ENCODE measurements around the gene KLC3. TPM values are rescaled to one million over a fixed set of nuclear protein-coding genes. Genes with fewer than 3 reads are reported as not detected.

The KLC3 gene
- total and polyA plus RNA-seq, 2 experiments from 2014 or later: not detected

DNA sequence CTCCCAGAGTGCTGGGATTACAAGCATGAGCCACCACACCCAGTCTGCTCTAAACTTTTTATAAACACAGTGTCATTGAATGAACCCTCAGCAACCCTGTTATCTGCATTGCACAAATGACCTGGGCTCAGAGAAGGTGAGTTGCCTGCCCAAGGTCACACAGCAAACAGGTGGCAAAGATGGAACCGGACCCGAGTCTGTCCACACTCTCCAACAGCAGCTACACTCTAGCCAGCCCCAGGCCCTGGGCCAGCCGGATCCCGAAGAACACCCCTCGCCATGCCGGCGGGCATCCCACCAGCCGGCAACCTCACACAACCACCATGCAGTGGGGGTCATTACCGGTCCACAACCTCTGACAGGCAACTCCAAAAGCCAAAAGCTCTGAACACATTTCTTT, 15.4 kb downstream of the KLC3 start:
- Histone ChIP-seq H3K9ac (no peak overlapping the region), H3K36me3 (ENCODE audit: low read depth) (peaks cover 16% of the 10 kb centered on the region; the same call in 1 of the 2 replicates), H2AFZ (no peak overlapping the region), H3K79me2 (ENCODE audit: insufficient read depth) (no peaks in the 10 kb centered on the region), H3F3A (ENCODE audit: insufficient read depth) (no peaks in the 10 kb centered on the region), H3K27ac (no peak overlapping the region), H3K4me3 (no peak overlapping the region), H3K9me3 (ENCODE audit: low read depth) (no peaks in the 10 kb centered on the region), H3K4me2 (ENCODE audit: unreplicated experiment) (no peak overlapping the region), H3K27me3 (replicated peaks; ENCODE audit: insufficient read depth) (no peaks in the 10 kb centered on the region), H3K4me1 (ENCODE audit: insufficient read depth) (no peaks in the 10 kb centered on the region), H4K20me1 (ENCODE audit: insufficient read depth) (no peaks in the 10 kb centered on the region), H3K9me2 (ENCODE audit: insufficient read depth) (no peaks in the 10 kb centered on the region)
- 98 to 99% methylated on average over 9 of the region's 9 CpGs for WGBS, 2 experiments (ENCODE audit: low coverage in 1 of 2, low lambda C conversion rate in 2 of 2, missing lambda C conversion rate in 2 of 2)
- TF ChIP-seq EZH2phosphoT487 (IDR thresholded peaks at IDR 0.05; ENCODE audit: insufficient read depth, low read depth): no peak
- DNase-seq: no peak
- in situ Hi-C loops (cut with MboI): no loop called here

DNA sequence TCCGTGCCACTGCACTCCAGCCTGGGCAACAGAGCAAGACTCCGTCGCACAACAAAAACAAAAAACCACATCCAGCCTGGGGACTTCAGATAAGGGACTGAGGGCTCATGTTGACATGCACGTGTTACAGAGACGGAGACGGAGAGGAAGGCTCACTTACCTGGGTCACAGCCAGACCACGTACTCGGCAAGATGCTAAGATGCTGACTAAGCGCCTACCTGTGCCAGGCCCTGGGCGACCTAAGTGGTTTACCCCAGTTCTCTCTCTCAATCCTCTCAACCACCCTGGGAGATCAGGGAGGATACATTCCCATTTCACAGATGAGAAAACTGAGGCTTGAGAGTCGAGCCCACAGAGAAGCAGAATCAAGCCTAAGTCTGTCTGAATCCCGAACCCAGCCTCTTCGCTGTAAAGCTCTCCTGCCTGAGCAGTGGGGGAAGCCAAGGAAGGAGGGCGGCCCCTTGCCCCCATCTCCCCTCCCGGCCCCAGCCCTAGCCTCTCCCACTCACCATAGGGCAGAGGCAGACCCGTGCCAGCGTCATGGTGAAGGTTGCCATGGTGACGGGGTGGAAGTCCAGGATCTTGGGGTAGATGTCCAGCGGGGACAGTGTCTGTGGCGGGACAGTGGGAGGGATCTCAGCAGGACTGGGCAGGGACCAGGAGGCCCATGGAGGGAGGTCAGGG, 16.4 kb downstream of the KLC3 start:
- 86 to 90% methylated on average over 14 to 20 of the region's 20 CpGs for WGBS, 2 experiments (ENCODE audit: low coverage in 1 of 2, low lambda C conversion rate in 2 of 2, missing lambda C conversion rate in 2 of 2)

DNA sequence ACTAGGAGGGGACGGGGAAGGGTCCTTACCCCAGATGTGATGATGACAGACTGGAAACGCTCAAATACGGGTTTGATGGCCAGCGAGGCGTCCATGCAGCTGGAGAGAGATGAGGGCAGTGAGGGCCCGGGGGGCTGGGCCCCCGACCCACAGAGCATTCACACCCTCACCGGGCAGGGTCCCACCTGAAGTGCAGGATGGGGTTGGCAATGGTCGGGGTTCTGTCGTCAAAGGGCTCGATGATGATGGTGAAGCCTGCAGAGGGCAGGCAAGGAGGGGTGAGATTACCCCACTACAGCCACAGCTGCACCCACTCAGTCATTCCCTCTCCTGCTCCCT, 16.9 kb downstream of the KLC3 start:
- no peaks in the 10 kb centered on the region for H3K9me3 ChIP-seq (ENCODE audit: low read depth)
- no peaks in the 10 kb centered on the region for H3F3A ChIP-seq (ENCODE audit: insufficient read depth)
- no peak overlapping the region for H3K4me2 ChIP-seq (ENCODE audit: unreplicated experiment)
- H3K4me3 ChIP-seq: no peak overlapping the region
- no peaks in the 10 kb centered on the region for H4K20me1 ChIP-seq (ENCODE audit: insufficient read depth)
- WGBS, 2 experiments (ENCODE audit: low coverage in 1 of 2, low lambda C conversion rate in 2 of 2, missing lambda C conversion rate in 2 of 2): 93 to 94% methylated on average over 7 to 11 of the region's 11 CpGs
- H3K79me2 ChIP-seq (ENCODE audit: insufficient read depth): no peaks in the 10 kb centered on the region
- in situ Hi-C loops (cut with MboI): no loop called here
- no peak overlapping the region for H2AFZ ChIP-seq
- no peak overlapping the region for H3K27ac ChIP-seq
- no peaks in the 10 kb centered on the region for H3K9me2 ChIP-seq (ENCODE audit: insufficient read depth)
- peaks cover 21% of the 10 kb centered on the region; the same call in 1 of the 2 replicates for H3K36me3 ChIP-seq (ENCODE audit: low read depth)
- no peaks in the 10 kb centered on the region for H3K4me1 ChIP-seq (ENCODE audit: insufficient read depth)
- no peak for DNase-seq
- H3K27me3 ChIP-seq (replicated peaks; ENCODE audit: insufficient read depth): no peaks in the 10 kb centered on the region
- TF ChIP-seq EZH2 (IDR thresholded peaks at IDR 0.05; ENCODE audit: insufficient read depth, poor library complexity, severe bottlenecking) (no peak), EZH2phosphoT487 (IDR thresholded peaks at IDR 0.05; ENCODE audit: insufficient read depth, low read depth) (no peak)
- no peak overlapping the region for H3K9ac ChIP-seq

More for the DNA sequence above, 16.4 kb downstream of the KLC3 start:
- H3F3A ChIP-seq (ENCODE audit: insufficient read depth): no peaks in the 10 kb centered on the region
- TF ChIP-seq EZH2phosphoT487 (IDR thresholded peaks at IDR 0.05; ENCODE audit: insufficient read depth, low read depth): no peak
- no peak for TF ChIP-seq EZH2 (IDR thresholded peaks at IDR 0.05; ENCODE audit: insufficient read depth, poor library complexity, severe bottlenecking)
- H3K9ac ChIP-seq: no peak overlapping the region
- H2AFZ ChIP-seq: no peak overlapping the region
- no peaks in the 10 kb centered on the region for H3K27me3 ChIP-seq (replicated peaks; ENCODE audit: insufficient read depth)
- no peak overlapping the region for H3K4me3 ChIP-seq
- H3K79me2 ChIP-seq (ENCODE audit: insufficient read depth): no peaks in the 10 kb centered on the region
- no peak overlapping the region for H3K27ac ChIP-seq
- no peaks in the 10 kb centered on the region for H3K9me2 ChIP-seq (ENCODE audit: insufficient read depth)
- in situ Hi-C loops (cut with MboI): no loop called here
- no peak for DNase-seq
- no peaks in the 10 kb centered on the region for H3K9me3 ChIP-seq (ENCODE audit: low read depth)
- H3K36me3 ChIP-seq (ENCODE audit: low read depth): peaks cover 21% of the 10 kb centered on the region; the same call in 1 of the 2 replicates
- H3K4me1 ChIP-seq (ENCODE audit: insufficient read depth): no peaks in the 10 kb centered on the region
- H4K20me1 ChIP-seq (ENCODE audit: insufficient read depth): no peaks in the 10 kb centered on the region
- H3K4me2 ChIP-seq (ENCODE audit: unreplicated experiment): no peak overlapping the region

DNA sequence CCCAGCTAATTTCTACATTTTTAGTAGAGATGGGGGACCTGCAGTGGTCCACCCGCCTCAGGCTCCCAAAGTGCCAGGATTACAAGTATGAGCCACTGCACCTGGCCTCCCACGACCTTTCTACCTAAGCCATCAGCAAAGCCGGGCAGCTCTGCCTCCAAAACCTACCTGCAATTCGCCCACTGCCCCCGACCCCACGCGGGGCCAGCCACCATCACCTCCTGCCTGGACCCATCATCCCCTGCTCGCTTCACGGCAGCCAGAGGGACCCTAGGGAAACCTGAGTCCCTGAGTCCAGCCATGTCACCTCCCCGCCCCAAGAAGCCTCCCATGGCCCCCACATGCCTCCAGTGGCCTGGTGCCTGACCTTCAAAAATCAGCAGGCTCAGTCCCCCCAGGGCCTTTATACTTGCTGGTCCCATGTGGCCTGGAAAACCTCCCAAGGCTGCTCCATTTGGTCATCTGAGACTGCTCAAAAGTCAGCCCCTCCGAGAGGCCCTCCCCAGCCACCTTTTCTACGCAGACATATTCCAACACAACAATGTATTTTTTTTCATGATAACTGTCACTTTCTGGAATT, 17.8 kb downstream of the KLC3 start:
- Histone ChIP-seq H3K4me1 (ENCODE audit: insufficient read depth) (no peaks in the 10 kb centered on the region), H4K20me1 (ENCODE audit: insufficient read depth) (no peaks in the 10 kb centered on the region), H3K79me2 (ENCODE audit: insufficient read depth) (no peaks in the 10 kb centered on the region), H3K9me2 (ENCODE audit: insufficient read depth) (no peaks in the 10 kb centered on the region), H3K27ac (no peak overlapping the region), H3K27me3 (replicated peaks; ENCODE audit: insufficient read depth) (no peaks in the 10 kb centered on the region), H3K4me2 (ENCODE audit: unreplicated experiment) (no peak overlapping the region), H2AFZ (no peak overlapping the region), H3K36me3 (ENCODE audit: low read depth) (peaks cover 21% of the 10 kb centered on the region; the same call in 1 of the 2 replicates), H3K9ac (no peak overlapping the region), H3K4me3 (no peak overlapping the region), H3F3A (ENCODE audit: insufficient read depth) (no peaks in the 10 kb centered on the region), H3K9me3 (ENCODE audit: low read depth) (no peaks in the 10 kb centered on the region)
- in situ Hi-C loops (cut with MboI): no loop called here
- no peak for DNase-seq
- TF ChIP-seq EZH2phosphoT487 (IDR thresholded peaks at IDR 0.05; ENCODE audit: insufficient read depth, low read depth): no peak
- TF ChIP-seq EZH2 (IDR thresholded peaks at IDR 0.05; ENCODE audit: insufficient read depth, poor library complexity, severe bottlenecking): no peak
- 96 to 97% methylated on average over 10 to 12 of the region's 12 CpGs for WGBS, 2 experiments (ENCODE audit: low coverage in 1 of 2, low lambda C conversion rate in 2 of 2, missing lambda C conversion rate in 2 of 2)

All from GM23248 (cell line).